ENCODE data around the gene AGK.
"Not testable (repeated sequence)": the region's sequence is repeated elsewhere in the genome, so short reads cannot be mapped to it uniquely, and the experiment has no call there.

Gene AGK

GRCh38 chr7:141685285-141686023, 134.2 kb downstream of the AGK start:
- DNase-seq = no peak

GRCh38 chr7:141686074-141686473, 134.9 kb downstream of the AGK start:
- DNase-seq = no peak

- DNase-seq = no peak
Measured at GRCh38 chr7:141686670-141687069, 135.5 kb downstream of the AGK start.

- DNase-seq = no peak
Measured at GRCh38 chr7:141688043-141688442, 136.8 kb downstream of the AGK start.

- not testable (repeated sequence) for DNase-seq
Measured at GRCh38 chr7:141689072-141689825, 138.0 kb downstream of the AGK start.

GRCh38 chr7:141691540-141691939, 140.3 kb downstream of the AGK start:
- no peak for DNase-seq

- no peak for DNase-seq
Measured at GRCh38 chr7:141691961-141692360, 140.8 kb downstream of the AGK start.

GRCh38 chr7:141693082-141693481, 141.9 kb downstream of the AGK start:
- DNase-seq = no peak

GRCh38 chr7:141695803-141696289, 144.6 kb downstream of the AGK start:
- DNase-seq = peak; percentile 87 to 88

GRCh38 chr7:141696348-141696747, 145.1 kb downstream of the AGK start:
- DNase-seq = no peak

- DNase-seq = no peak
Measured at GRCh38 chr7:141697211-141697871, 146.1 kb downstream of the AGK start.

- no peak for DNase-seq
Measured at GRCh38 chr7:141698247-141699015, 147.2 kb downstream of the AGK start.

GRCh38 chr7:141699860-141700259, 148.7 kb downstream of the AGK start:
- no peak for DNase-seq

- DNase-seq = no peak
Measured at GRCh38 chr7:141700296-141700847, 149.2 kb downstream of the AGK start.

GRCh38 chr7:141700848-141701371, 149.7 kb downstream of the AGK start:
- no peak for DNase-seq

- DNase-seq = peak in 1 of 2 experiments; percentile 55
Measured at GRCh38 chr7:141701489-141702046, 150.4 kb downstream of the AGK start.

- peak in 1 of 2 experiments; percentile 41 for DNase-seq
Measured at GRCh38 chr7:141702047-141702567, 150.9 kb downstream of the AGK start, which contains the start of gene DENND11. Gene DENND11, minus strand, starts transcription at chr7:141702166. Its CDS starts 13 bp downstream, at chr7:141702153.

GRCh38 chr7:141702892-141703291, 151.7 kb downstream of the AGK start:
- no peak for DNase-seq

GRCh38 chr7:141704112-141704511, 152.9 kb downstream of the AGK start:
- DNase-seq = no peak

- no peak for DNase-seq
Measured at GRCh38 chr7:141704741-141705140, 153.5 kb downstream of the AGK start.
